T-helper 1 cell (primary cell): ENCODE results near the gene HDAC10.

Experiments
- DNase-seq, 5 donors: peaks; one replicate each; pipeline ENCODE4 v3.0.0-alpha.2; 2012 to 2020

HDAC10 gene

DNA sequence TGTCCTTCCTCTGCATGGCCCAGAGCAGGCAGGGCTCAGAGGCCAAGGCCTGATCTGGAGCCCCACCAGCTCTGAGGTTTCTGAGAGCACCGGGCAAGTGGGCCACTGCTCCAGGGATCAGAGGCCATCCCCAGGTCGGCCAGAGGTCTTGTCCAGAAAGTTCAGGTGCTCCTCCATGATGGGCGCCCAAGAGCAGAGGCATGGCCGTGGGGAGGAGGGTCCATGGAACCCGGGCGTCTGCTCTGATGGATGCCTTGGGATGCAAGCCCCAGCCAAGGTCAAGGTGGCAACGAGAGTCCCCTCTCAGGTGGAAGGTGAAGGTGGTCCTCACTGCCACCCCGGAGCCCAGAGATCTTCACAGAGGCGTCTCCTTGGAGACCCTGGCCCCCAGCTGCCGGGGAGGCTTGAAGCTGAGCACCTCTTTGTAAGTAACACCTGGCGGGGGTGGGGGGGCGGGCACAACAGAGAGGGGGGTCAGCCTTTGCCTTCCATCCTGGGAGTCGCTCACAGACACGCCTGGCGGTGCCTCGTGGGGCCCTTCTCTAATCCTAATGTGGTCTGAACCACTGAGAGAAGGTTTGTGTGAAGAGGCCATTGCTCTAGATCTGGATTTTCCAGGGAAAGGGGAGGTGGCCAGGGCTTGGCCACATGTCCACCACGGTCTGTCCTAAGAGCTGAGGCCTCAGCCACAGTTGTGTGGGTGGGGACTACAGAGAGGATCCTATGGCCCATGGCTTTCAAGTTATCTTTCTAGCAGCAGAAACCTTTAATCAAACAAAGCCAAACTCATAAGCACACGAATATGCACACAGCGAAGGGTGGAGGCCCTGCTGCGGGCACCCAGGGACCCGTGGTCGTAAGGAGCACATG lies 2.2 kb upstream of the HDAC10 start:
- DNase-seq: no peak

- DNase-seq: peak; percentile 40 to 67 (median 62)
These were observed 1.3 kb upstream of the HDAC10 start for GRCh38 chr22:50252082-50253045.

GRCh38 chr22:50251477-50252081 lies 514 bp upstream of the HDAC10 start:
- DNase-seq: no peak

DNA sequence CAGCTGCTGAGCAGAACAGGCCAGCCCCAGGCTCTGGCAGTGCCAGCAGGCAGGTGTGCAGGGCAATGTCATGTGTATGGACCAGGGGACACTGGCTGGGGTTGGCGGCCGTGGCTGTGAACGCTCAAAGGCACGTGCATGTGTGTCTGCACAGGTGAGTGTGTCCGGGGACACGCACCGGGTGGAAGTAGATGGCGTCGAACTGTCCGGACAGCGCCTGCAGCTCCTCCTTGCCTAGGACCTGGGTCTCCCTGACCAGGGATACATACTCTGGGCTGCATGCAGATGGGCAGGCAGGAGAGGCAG lies 863 bp downstream of the HDAC10 start:
- DNase-seq: no peak

GRCh38 chr22:50249341-50250248 lies 1.5 kb downstream of the HDAC10 start:
- no peak for DNase-seq

- DNase-seq: no peak
These were observed 2.6 kb downstream of the HDAC10 start for GRCh38 chr22:50248196-50249081.

DNA sequence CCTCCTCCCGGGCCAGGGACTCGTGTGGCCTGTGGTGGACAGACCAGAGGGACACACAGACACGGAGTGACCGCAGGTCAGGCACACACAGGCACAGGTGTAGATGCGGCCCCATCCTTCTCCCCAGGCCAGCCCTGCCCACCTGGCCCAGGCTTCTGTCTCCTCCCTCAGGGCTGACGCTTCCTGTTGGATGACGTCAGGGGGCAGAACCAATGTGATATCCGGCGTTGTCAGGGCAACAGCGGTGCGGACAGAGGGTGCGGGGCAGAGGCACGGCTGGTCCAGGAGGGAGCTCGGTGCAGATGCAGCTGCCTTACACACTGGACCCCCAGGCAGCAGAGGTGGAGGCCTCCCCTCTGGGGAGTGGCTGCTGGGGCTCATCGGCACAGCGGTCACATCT lies 3.3 kb downstream of the HDAC10 start:
- DNase-seq: peak in 4 of 5 donors; percentile 30 to 68 (median 42)

- no peak for DNase-seq
These were observed 4.6 kb downstream of the HDAC10 start for GRCh38 chr22:50246242-50247175.

- peak in 2 of 5 donors; percentile 47 to 63 for DNase-seq
These were observed 5.6 kb downstream of the HDAC10 start for GRCh38 chr22:50245214-50246072.

- DNase-seq: peak; percentile 81 to 93 (median 88)
These were observed 6.4 kb downstream of the HDAC10 start, which contains the start of gene TUBGCP6 for GRCh38 chr22:50244420-50245213. TSS of gene TUBGCP6 (minus strand) at chr22:50245023. CDS start at chr22:50244459, 564 bp downstream.

- DNase-seq: no peak
These were observed 7.2 kb downstream of the HDAC10 start for GRCh38 chr22:50243685-50244419.

DNA sequence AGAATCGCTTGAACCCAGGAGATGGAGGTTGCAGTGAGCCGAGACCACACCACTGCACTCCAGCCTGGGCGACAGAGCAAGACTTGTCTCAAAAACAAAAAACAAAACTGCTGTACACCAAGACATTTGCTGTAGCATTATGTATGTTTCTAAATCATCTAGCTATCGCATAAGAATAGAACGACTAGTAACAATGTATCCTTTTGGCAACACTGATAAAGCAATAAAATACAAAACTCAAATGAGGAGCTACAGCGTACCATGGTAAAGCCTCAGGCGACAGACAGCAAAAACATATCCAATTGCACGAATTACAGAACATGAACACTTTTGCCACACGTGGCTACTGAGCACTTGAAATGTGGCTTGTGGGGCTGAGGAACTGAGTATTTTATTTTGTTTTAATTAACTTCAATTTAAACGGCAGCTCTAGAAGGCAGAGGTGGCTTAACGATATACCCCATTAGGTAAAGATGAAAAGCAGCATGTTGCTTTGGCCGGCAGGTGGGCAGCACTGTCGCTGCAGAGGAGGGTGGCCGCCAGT lies 8.6 kb downstream of the HDAC10 start:
- no peak for DNase-seq

- no peak for DNase-seq
These were observed 12.3 kb downstream of the HDAC10 start for GRCh38 chr22:50238755-50239154.

DNA sequence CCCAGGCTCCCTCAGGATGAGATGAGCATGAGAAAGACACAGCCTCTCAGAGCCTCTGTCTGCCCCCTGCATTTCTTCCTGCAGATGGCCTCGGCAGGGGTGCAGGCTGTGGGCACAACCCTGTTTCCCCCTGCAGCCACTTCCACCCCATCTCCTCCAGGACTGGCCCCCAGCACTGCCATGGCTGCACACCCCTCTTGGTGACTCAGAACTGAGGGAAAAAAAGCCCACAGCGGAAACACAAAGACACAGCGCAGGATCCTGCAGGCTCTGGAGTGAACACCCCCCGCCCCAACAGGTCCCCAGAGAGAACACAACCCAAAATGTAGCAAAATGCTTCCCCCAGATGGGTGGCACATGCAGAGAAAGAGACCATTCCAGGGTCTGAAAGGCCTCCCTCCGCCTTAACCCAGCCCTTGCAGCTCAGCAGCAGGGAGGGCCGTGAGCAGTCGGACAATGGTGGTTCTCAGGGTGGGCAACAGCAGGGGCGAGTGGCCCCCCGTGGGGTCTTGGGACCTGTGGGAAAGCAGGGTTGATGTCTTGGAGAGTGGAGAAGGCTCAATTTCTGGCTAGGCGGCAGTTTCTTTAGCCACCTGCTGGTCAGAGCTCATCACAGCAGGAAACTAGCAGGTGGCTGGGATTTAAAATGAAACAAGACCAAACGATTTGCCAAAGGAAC lies 14.2 kb downstream of the HDAC10 start:
- DNase-seq: no peak

GRCh38 chr22:50233223-50233622 lies 17.8 kb downstream of the HDAC10 start:
- no peak for DNase-seq

DNA sequence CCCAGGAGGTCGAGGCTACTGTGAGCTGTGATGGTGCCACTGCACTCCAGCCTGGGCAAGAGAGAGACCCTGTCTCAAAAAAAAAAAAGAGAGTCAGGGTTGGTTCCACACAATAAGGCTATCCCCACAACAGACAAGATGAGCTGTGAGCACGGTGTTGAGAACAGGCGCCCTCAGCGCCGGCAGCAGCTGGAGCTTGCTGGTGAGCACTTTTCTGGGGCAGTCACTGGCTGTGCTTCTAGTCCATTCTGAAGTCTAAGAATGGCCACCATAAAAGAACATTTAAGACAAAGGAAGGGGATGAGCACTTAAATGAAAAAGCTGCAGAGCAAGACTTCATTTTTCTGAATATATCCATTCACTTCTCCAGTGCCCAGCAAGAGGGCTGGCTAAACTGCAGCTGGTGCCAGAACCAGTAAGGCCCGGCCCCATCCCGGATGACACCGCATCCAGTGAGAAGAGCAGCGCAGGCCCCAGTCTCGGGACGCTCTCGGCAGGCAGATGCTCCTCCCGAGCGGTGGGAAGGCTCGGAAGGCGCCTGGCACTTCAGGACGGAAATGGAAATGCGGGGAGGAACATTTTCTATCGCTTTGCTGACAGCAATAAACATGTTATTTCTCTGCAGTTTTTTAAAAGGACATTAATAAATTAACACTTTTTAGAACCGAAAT lies 18.4 kb downstream of the HDAC10 start:
- peak in 1 of 5 donors; percentile 1 for DNase-seq
